Cortex of kidney (tissue), 1 donor: Measurements from ENCODE around the gene RPS26.
A peak's percentile ranks its signal among the peaks of the same experiment; 100 is the strongest.

Experiments used
- DNase-seq: peaks from one replicate; lab custom pipeline; 2025; lab: John Stamatoyannopoulos, UW

The RPS26 gene

GRCh38 chr12:56078931-56079722 lies 37.4 kb downstream of the RPS26 start:
- peak; percentile 59 for DNase-seq

GRCh38 chr12:56079723-56080555 lies 38.2 kb downstream of the RPS26 start, which contains the start of gene ERBB3:
Gene ERBB3 (plus strand): TSS chr12:56080165. CDS start chr12:56080301, 136 bp downstream.
- DNase-seq = peak; percentile 59

- no peak for DNase-seq
These were observed 38.9 kb downstream of the RPS26 start for GRCh38 chr12:56080556-56081138.

GRCh38 chr12:56081393-56082347 lies 40.0 kb downstream of the RPS26 start:
- DNase-seq = no peak

- DNase-seq = no peak
These were observed 40.7 kb downstream of the RPS26 start for GRCh38 chr12:56082382-56082781.

GRCh38 chr12:56082967-56083366 lies 41.2 kb downstream of the RPS26 start:
- DNase-seq = no peak

GRCh38 chr12:56084958-56085543 lies 43.3 kb downstream of the RPS26 start:
- no peak for DNase-seq

- DNase-seq = no peak
These were observed 44.4 kb downstream of the RPS26 start for GRCh38 chr12:56086096-56086495.

GRCh38 chr12:56086608-56087007 lies 44.9 kb downstream of the RPS26 start:
- DNase-seq = no peak

- no peak for DNase-seq
These were observed 45.5 kb downstream of the RPS26 start for GRCh38 chr12:56087220-56087619.
